ENCODE data around the gene TCF3.

TCF3 gene

DNA sequence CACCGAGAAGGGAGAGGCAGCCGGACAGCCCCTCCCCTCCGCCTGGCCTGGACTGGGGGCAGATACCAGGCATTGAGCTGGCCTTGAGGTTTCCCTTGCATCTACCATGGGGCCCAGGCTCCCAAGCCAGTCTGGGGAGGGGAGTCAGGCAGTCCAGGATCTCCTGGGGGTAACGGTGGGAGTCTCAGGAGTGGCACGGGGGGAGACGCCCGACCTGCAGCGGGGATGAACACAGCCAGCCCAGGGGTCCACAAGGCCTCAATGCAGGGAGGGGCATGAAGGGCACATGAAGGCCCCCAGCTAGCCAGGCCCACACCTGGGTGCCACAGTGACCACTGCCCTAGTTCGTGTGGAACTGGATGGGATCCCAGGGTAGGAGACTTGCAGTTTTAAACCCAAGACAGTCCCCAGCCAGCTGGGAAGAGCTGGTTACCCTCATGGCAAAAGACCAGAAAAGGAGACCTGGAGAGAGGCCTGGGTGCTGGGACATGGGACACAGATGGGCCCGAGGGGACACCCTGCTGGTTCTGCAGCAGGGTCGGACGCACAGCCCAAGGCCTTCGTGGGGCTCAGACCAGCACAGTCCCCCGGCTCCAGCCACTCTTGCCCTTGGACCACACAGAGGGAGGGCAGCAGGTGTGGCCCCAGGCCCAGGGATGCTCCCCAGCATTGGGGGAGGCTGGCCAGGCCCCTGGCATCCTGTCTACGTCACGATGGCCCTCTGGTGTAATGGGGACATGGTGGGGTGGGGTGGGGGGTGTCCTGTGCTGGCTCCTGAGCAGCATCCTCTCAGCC lies 42.5 kb downstream of the TCF3 start:
- DNase-seq (ENCODE audit: low read depth) = no peak

DNA sequence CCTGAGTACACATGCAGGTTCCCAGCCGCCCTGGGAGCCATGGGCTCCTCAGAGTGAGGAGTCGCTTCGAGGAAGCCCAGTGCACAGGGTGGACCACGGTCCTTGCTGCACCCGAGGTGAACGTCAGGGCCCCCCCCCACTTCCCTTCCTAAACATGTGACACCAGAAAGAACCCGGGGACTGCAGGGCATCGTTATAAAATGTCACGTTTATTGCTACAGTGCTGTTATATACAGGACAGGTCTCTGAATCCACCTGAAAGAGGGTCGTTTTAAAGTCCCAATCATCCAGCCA lies 43.4 kb downstream of the TCF3 start:
- DNase-seq (ENCODE audit: low read depth) = no peak

DNA sequence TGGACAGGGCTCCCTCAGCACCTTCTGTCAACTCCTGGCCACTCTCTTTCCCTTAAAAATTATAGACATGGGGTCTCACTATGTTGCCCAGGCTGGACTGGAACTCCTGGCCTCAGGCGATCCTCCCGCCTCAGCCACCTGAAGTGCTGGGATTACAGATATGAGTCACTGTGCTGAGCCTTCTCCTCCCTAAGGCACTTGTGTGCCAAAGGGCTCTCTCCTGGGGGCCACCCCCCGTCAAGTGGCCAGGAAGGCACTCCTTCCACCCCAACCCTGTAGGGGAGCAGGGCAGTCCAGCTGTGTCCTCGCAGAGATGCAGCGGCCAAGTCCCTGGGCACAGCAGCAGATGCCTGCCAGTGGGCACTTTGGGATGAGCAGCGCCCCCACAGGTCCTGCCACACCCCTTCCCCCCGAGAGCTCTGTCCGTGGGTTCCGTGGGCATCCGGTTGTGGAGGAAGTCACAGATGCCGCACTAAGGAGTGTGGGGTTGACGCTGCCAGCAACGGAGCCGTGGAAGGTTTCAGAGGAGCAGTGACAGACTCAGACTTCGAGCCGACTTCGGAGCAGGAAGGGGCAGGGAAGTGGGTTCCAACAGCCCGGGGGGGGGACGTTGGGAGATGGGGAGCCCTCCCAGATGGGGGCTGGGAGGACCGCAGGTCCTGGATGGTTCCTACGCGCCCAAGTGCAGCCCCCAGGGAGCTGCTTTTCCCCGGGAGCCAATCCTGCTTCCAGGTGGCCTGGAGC lies 43.9 kb downstream of the TCF3 start:
- DNase-seq (ENCODE audit: low read depth) = no peak

DNA sequence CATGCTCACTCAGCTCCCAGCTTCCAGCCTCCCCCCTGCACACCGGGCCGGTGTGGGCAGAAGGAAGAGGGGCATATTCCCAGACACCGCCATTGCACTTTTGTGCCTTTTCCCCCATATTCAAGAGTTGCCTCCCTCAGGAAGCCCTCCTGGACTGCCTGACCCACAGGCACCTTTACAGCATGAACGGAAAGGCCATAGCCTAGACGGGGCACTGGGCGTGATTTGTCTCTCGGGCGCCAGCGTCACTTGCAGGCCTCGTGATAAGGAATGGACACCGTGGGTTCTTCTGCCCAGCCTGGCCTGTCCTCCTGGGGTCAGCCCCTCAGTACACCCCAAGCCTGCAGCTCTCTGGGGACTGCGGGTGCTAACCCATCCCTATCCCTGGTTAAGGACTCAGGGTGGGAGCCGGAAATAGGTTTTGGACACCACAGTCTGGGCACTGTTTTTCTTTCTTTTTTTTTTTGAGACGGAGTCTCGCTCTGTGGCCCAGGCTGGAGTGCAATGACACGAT lies 46.2 kb downstream of the TCF3 start:
- DNase-seq (ENCODE audit: low read depth) = no peak

DNA sequence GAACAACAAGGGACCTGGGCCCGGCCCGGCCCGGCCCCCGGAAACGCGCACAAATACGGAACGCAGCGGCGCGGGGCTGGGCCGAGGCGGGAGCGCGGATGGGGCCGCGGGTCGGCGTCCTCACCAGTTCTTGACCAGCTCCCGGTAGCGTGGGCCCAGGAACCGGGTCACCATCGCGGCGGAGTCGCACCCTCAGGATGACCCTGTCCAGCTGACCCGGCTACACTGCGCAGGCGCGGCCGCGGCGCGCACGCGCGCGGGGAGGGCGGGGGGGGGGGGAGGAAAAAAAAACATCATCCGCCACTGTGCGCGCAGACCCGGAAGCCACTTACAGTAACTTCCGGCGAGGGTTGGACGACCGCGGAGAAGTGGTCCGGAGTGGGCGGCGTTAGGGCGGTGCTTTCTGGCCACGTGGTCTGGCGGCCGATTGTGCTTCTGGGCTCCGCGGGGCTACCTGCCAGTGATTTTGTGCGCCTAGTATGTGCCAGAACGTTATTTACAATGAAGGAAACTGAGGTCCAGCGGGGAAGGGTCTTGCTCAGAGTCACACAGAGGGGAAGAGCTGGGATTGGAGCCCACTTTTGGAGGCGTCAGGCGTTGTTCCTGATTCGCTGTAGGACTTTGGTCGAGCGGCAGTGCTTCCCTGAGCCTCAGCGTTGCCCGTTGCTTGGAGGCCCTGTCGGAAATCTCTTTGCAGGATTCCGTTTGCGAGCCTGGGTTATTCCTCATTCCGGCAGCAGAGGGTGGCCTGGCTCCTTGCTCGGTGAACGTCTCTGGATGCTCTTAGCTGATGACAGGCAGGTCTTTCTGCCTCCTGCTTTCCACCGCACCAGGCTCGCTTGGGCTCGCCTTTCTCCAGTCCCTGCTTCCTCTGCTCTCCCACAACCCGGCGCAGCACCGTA lies 46.9 kb downstream of the TCF3 start, which contains the start of gene UQCR11:
TSS of gene UQCR11 (minus strand) at position 227 of the 902 bp plus-strand sequence. CDS start at position 174, 53 bp downstream.
- peak; percentile 81 for DNase-seq (ENCODE audit: low read depth)

DNA sequence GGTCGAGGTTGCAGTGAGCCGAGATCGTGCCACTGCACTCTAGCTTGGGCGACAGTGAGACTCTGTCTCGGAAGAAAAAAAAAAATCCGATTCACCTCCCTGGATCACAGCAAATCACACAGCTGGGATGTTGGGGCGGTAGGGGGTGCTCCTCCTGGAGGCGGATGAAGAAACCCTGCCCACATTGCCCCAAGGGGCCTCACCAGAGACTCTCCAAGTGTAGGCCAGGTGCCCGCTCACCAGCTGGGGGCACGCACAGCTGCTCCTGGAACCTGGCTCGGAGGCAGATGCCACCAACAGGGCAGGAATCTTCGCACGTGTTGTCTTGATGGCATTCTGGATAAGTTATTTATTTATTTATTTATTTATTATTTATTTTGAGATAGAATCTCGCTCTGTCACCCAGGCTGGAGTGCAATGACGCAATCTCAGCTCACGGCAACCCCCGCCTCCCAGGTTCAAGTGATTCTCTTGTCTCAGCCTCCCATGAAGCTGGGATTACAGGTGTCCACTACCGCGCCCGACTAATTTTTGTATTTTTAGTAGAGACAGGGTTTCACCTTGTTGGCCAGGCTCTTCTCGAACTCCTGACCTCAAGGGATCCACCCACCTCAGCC lies 50.2 kb downstream of the TCF3 start:
- no peak for DNase-seq (ENCODE audit: low read depth)

DNA sequence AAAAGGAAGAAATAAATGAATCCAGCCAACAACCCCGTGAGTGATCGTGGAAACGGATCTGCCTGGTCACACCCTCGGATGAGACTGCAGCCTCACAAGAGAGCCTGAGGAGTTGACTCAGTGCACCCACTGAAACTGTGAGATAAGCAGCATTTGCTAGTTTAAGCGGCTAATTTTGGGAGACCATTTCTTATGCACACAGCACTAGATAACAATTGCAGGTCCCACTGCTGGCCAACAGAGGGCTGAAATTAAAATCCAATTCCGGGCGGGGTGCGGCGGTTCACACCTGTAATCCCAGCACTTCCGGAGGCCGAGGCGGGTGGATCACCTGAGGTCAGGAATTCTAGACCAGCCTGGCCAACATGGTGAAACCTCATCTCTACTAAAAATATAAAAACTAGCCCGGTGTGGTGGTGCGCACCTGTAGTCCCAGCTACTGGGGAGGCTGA lies 50.8 kb downstream of the TCF3 start:
- DNase-seq (ENCODE audit: low read depth) = no peak

DNA sequence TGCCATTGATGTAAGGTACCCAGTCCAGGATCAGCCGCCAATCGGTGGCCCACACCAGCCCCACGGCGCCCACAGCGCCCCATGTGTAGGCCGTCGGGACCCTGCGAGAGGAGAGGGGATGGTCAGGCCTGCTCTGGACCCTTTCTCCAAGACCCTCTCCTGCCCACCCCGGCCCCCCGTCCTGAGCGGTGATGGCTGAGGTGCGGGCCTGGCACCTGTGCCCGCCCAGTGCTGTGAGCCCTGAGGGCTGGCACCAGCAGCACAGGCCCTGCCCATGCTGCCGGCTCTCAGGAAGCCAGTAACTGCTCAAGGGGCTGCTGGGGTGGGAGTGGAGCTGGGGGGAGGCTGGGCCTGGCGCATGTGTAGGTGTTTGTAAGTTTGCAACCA lies 53.0 kb downstream of the TCF3 start:
- no peak for DNase-seq (ENCODE audit: low read depth)

DNA sequence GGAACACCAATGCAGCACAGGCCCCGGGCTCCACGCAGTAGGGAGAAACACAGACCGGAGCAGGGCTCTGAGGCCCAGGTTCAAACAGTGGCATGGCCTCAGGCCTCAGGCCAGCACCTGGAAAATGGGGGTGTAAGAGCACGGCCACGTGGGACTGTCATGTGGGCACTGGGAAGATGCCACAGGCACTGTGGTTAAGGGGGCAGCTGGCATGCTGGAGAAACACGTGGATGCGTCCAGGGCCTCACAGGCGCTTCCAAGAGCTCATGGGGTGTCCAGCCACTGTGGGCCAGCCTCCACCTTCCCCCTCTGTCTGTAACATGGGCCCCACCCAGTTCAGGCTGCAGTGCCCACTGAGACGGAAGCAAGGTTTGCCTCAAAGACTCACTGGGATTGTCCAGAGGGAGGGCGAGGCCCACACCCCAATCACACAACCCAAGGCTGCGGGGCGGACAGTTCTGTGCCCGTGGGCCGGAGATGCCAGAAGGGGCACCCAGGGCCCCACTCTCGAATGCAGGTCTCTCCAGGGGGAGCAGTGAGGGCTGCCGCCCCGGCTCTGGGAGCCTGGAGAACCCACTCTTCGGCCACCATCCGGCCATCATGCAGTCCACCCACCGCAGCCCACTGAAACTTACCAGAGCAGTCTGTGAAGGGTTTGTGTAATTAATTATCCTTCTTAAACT lies 53.5 kb downstream of the TCF3 start:
- no peak for DNase-seq (ENCODE audit: low read depth)

DNA sequence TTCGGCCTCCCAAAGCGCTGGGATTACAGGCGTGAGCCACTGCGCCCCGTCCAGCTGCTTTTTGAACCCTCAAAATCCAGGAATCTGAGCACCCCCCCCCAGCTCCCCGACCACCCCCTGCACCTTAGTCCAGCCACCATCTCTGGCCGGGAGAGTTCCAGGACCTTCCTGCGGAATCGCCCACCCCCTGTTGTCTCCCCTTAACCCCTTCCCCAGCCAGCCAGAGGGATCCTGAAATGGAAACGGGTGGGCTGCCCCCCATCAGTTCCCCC lies 59.0 kb downstream of the TCF3 start:
- no peak for DNase-seq (ENCODE audit: low read depth)

DNA sequence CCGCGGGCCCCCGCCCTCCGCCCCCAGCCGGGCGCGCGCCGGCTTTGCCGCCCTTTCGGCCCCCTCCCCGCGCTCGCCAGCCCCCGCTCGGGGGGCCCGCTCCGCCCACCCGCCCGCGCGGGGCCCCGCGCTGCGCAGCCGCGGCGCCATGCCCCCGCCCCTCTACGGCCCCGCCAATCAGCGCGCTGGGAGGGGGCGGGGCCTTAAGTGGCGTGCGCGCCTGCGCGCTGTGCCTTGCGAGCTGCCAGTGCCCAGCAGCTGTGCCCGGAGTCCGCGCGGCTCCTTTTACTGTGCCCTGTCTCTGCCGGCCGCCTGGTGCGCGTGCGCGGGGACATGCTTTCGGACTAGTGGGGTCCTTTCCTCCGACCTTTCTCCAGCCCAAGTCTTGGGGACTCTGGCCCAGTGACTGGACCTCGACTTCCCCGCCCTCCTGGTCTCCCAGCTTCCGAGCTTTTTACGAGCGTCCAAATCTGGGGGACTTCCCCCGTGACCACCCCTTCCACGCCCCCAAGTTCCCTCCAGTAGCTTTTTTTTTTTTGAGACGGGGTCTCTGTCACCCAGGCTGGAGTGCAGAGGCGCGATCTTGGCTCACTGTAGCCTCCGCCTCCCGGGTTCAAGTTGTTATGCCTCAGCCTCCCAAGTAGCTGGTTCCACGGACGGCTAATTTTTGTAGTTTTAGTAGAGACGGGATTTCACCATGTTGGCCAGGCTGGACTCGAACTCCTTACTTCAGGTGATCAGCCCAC lies 59.5 kb downstream of the TCF3 start, which contains the start of gene MBD3:
TSS of gene MBD3 (minus strand) at position 111 of the 746 bp plus-strand sequence. CDS start 234 bp downstream, outside the sequence.
- DNase-seq (ENCODE audit: low read depth) = peak; percentile 57

DNA sequence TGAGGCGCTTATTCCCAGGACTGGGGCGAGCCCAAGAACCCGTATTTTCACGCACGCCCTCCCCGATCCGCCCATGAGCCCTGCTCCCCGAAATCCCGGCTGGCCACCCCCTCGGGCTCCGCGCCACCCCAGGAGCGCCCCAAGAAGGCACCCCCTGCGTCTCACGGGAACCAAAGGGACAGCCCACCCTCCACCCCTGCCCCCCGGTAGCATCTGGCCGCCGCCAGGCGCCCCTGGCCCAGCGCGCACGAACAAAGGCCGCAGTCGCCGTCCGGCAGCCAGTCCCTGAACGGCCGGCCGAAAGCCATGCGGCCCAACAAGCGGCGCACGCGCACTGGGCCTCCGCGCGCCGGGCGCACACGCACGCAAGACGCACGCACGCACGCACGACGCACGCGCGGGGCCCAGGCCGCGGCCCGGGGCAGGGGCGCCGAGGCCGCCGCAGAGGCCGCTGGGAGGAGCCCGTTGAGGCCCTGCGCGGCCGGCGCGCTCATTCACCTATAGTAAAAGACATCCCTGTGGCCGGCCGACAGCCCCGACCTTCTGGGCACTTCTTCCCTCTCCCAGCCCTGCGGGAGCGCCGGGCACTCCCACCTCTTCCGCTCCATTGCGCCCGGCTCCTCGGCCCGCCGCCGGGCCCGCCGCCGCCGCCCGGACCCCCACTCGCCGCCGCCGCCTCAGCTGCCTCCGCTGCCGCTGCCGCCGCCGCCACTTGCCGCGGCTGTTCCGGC lies 60.2 kb downstream of the TCF3 start:
- peak; percentile 45 for DNase-seq (ENCODE audit: low read depth)

DNA sequence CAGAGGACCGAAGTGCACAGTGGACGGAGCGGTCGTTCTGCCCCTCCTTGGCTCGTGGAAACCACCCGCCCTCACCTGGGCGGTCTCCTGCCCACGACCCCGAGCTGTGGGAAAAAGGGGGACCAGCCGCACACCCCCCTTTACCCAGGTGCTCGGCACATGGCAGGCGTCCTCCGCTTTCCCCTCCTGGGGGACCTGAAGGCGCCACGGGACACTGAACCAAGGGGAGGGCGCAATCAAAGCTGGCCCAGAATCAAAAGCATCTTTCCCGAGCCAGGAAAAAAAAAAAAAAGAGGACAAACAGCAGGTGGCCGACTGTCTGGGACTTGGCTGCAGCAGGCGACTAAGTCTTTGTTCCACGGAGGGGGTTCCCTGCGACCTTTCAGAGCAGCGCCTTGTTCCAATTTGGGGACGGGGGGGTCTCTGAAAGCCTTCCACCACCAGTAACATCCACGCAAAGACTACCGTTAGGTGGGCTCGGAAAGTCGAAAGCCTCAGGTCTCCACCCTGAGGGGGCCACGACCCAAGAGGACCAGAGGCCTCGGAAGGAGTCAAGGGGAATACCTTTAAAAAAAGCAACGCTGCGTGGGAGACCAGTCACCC lies 60.9 kb downstream of the TCF3 start:
- no peak for DNase-seq (ENCODE audit: low read depth)

DNA sequence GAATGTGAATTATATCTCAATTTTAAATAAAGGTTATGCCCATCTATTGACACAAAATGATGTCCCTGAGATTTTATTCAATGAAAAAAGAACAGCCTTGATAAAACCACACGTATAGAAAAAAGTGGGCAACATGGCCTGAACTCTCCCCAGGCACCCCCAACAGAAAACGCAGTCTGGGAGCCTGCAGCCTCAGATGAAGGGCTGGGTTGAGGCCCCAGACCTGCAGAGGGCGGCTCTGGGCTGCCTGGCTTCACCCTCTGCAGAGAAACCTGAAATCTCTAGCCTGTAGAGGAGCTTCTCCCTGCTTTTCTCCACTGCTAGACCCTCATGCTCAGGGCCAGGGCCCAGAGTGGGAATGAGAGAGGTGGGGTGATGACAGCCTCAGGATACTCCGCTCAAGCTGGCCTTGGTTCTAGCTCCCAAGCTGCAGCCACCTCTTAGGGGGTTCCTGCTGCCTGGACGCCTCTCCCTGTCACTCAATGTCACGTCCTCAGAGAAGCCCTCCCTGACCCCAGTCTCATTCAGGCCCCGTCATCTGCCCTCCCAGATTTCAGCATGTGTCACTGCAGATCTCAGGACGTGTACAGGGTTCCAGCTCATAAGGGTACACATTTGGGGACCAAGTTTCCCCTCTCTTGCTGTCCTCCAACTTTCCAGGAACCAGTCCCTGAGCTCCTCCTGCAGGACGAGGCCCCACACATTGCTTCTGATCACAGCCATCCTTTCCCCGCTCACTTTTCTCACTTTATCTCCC lies 61.6 kb downstream of the TCF3 start:
- no peak for DNase-seq (ENCODE audit: low read depth)

DNA sequence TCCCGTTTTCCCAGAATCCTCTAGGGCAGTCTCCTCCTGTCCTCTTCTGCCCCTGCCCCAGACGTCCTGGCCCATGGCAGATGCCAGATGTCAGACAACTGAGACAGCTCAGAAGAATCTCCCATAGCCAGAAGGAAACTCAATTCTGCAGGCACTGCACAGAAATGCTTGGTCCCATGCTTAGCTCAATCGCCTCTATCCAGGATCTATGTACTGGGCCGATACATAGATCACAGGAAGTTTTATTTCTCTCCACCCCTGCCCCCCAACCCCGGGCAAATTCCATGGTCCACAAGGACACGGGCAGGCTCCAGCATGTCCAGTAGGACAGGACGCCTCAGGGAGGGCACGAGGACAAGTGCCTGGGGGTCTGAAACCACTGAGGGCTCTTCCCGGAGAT lies 64.5 kb downstream of the TCF3 start:
- DNase-seq (ENCODE audit: low read depth) = no peak

DNA sequence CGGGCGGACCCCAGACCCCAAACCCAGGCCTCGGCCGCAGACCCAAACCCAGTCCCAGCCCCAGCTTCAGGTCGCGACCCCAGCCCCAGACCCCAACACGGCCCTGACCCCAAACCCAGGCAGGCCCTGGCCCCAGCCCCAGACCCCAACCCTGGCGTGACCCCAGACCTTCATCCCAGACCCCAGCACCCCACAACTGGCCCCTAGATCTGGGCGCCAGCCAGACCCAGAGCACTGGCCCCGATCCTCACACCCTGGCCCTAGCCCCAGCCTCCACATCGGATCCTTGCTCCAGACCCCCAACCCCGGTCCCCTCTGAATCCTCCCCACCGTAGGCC lies 67.2 kb downstream of the TCF3 start:
- no peak for DNase-seq (ENCODE audit: low read depth)

DNA sequence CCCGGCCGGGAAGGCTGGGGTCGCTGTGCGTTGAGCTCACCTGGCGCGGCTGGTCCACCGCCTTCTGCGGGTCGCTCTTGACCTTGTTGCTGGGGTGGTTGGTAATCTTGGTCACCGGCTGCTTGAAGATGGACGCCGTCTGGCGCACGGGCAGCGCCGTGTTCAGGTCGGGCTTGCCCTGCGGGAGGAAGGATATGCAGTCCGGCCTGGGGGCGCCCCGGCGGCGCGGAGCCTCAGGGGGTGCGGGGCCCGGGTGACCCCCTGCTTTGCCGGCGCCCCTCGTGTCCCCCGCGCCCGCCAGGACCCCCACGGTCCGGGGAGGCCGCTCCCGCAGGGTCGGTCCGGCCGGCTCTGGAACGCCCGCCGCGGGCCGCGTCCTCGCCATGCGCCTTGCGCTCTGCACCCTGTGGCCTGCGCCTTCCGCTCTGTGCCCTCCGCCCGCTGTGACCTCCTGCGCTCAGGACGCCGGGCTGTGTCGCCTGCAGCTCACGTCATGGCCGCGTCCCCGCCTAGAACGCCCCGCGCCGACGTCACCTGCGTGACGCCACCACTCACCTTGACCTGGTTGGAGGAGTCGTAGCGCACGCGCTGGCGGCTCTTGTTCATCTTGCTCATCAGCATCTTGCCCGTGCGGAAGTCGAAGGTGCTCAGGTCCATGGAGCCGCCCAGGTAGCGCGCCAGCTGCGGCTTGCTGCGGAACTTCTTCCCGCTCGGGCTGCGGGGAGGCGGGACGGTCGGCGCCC lies 67.7 kb downstream of the TCF3 start:
- DNase-seq (ENCODE audit: low read depth) = no peak

DNA sequence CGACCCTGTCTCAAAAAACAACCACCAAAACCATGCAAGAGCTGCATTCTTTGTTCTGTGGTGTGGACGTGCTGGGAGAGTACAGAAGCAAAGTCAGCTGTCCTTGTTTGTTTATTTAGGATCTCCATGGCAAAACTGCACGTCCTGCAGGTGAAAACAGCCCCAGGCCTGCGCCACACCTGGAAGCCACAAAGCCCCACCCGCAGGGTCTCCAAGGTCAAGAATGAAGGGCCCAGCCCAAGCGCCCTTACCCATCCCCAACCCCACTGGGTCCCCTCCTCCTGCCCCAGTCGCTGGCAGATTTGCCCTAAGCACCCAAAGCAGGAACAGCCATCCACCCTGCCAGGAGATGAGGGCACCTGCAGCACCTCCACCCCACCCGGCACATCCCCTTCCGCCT lies 70.2 kb downstream of the TCF3 start:
- no peak for DNase-seq (ENCODE audit: low read depth)

All from stimulated activated CD8-positive, alpha-beta memory T cell treated with anti-CD3 and anti-CD28 coated beads, Interleukin-15, amount 100 ng/mL, for 1 hour (primary cell).